Left ventricle myocardium inferior (tissue), 1 donor: ENCODE data around the gene TAAR6. TPM values are rescaled to one million over a fixed set of nuclear protein-coding genes. Genes with fewer than 3 reads are reported as not detected.

Source experiments
- DNase-seq: peaks from one replicate; pipeline ENCODE4 v3.0.0-alpha.2; 2020
- H3K27ac ChIP-seq: fragments of 200-600 bp; replicated peaks from 2 replicates; pipeline ENCODE4 v1.8.0; 2021
- H3K27me3 ChIP-seq: fragments of 200-600 bp; 2 replicates; pipeline ENCODE4 v1.8.0; 2021; ENCODE audit warnings: low read depth
- H3K36me3 ChIP-seq: fragments of 200-600 bp; 2 replicates; pipeline ENCODE4 v1.8.0; 2021
- H3K4me1 ChIP-seq: fragments of 200-600 bp; 2 replicates; pipeline ENCODE4 v1.8.0; 2021
- H3K4me3 ChIP-seq: fragments of 200-600 bp; 2 replicates; pipeline ENCODE4 v1.8.0; 2021; ENCODE audit warnings: mild to moderate bottlenecking, moderate library complexity
- H3K9me3 ChIP-seq: fragments of 200-600 bp; replicated peaks from 2 replicates; pipeline ENCODE4 v1.8.0; 2021
- CTCF ChIP-seq: fragments of 200-600 bp; IDR thresholded peaks from 2 replicates; pipeline ENCODE4 v1.8.0; 2021; ENCODE audit warnings: antibody characterized with exemption, mild to moderate bottlenecking, borderline replicate concordance
- intact Hi-C: fragments of 100-400 bp; cut with micrococcal nuclease; formaldehyde crosslinking; loops from one replicate; pipeline ENCODE4 v1.11.0; 2022
- total RNA-seq: library from RNA; stranded (reverse); fragmentation: NEBNext Ultra II Directional; extraction: Animal tissue kit (Norgen Biotek cat#: 25700); gene quantifications from one replicate; pipeline ENCODE4 v1.2.1, GENCODE V29; 2021
- donor health status: DM: no; HTN: yes; CAD: no; lungs with severe emphysema.

TAAR6 gene
- total RNA-seq, 1 donor from 2014 or later, result not detected

GRCh38 chr6:132604635-132605152, 34.6 kb downstream of the TAAR6 start:
- H3K27me3 ChIP-seq, result no peaks in the 10 kb centered on the region
- intact Hi-C loops, result no loop called here
- H3K27ac ChIP-seq, result no peak overlapping the region
- TF ChIP-seq CTCF, result no peak
- H3K4me3 ChIP-seq, result no peak overlapping the region
- H3K4me1 ChIP-seq, result no peaks in the 10 kb centered on the region
- no peak for DNase-seq
- H3K36me3 ChIP-seq, result no peaks in the 10 kb centered on the region
- H3K9me3 ChIP-seq, result no peaks in the 10 kb centered on the region

GRCh38 chr6:132607544-132608233, 37.6 kb downstream of the TAAR6 start:
- H3K4me3 ChIP-seq, result no peak overlapping the region
- no peak overlapping the region for H3K27ac ChIP-seq
- no peaks in the 10 kb centered on the region for H3K36me3 ChIP-seq
- no peaks in the 10 kb centered on the region for H3K27me3 ChIP-seq
- no peak for DNase-seq
- H3K9me3 ChIP-seq, result no peaks in the 10 kb centered on the region
- intact Hi-C loops, result no loop called here
- TF ChIP-seq CTCF, result no peak
- no peaks in the 10 kb centered on the region for H3K4me1 ChIP-seq

- H3K9me3 ChIP-seq, result no peaks in the 10 kb centered on the region
- H3K27ac ChIP-seq, result no peak overlapping the region
- H3K4me3 ChIP-seq, result no peak overlapping the region
- H3K36me3 ChIP-seq, result no peaks in the 10 kb centered on the region
- H3K27me3 ChIP-seq, result no peaks in the 10 kb centered on the region
- no peak for TF ChIP-seq CTCF
- DNase-seq, result no peak
- intact Hi-C loops, result no loop called here
- no peaks in the 10 kb centered on the region for H3K4me1 ChIP-seq
Measured at GRCh38 chr6:132611616-132612015, 41.5 kb downstream of the TAAR6 start.

- intact Hi-C loops, result no loop called here
Measured at GRCh38 chr6:132612449-132613108, 42.5 kb downstream of the TAAR6 start.

GRCh38 chr6:132614554-132614953, 44.4 kb downstream of the TAAR6 start:
- no peak for DNase-seq
- no peak overlapping the region for H3K27ac ChIP-seq

More at GRCh38 chr6:132612449-132613108, 42.5 kb downstream of the TAAR6 start:
- no peaks in the 10 kb centered on the region for H3K4me1 ChIP-seq
- H3K4me3 ChIP-seq, result no peak overlapping the region
- peaks cover 4% of the 10 kb centered on the region for H3K27me3 ChIP-seq
- no peaks in the 10 kb centered on the region for H3K36me3 ChIP-seq
- DNase-seq, result no peak
- TF ChIP-seq CTCF, result no peak
- no peak overlapping the region for H3K27ac ChIP-seq
- H3K9me3 ChIP-seq, result no peaks in the 10 kb centered on the region

More at GRCh38 chr6:132614554-132614953, 44.4 kb downstream of the TAAR6 start:
- Histone ChIP-seq H3K27me3 (peaks cover 9% of the 10 kb centered on the region), H3K36me3 (no peaks in the 10 kb centered on the region), H3K4me1 (no peaks in the 10 kb centered on the region), H3K4me3 (no peak overlapping the region), H3K9me3 (no peaks in the 10 kb centered on the region)
- intact Hi-C loops, result no loop called here
- TF ChIP-seq CTCF, result no peak
